HL-60 (cell line): Measurements from ENCODE around the gene NUP93.

Experiments used
- CTCF ChIP-seq: IDR thresholded peaks from one replicate; pipeline ENCODE4 v1.5.1; 2011; ENCODE audit warnings: low read length, control low read depth, inconsistent platforms; ENCODE audit not compliant: insufficient read depth
- REST ChIP-seq: IDR thresholded peaks from 2 replicates; pipeline ENCODE4 v1.6.1; 2012; ENCODE audit warnings: low read depth; ENCODE audit not compliant: insufficient replicate concordance

GRCh38 chr16:56848955-56849689, 119.2 kb downstream of the NUP93 start:
- TF ChIP-seq REST, result no peak
- TF ChIP-seq CTCF, result no peak
